ENCODE measurements around the gene SPTBN5. TPM values are rescaled to one million over a fixed set of nuclear protein-coding genes. Genes with fewer than 3 reads are reported as not detected.

SPTBN5 gene
- polyA plus RNA-seq, 1 donor from 2014 or later, result 0.01 TPM

DNA sequence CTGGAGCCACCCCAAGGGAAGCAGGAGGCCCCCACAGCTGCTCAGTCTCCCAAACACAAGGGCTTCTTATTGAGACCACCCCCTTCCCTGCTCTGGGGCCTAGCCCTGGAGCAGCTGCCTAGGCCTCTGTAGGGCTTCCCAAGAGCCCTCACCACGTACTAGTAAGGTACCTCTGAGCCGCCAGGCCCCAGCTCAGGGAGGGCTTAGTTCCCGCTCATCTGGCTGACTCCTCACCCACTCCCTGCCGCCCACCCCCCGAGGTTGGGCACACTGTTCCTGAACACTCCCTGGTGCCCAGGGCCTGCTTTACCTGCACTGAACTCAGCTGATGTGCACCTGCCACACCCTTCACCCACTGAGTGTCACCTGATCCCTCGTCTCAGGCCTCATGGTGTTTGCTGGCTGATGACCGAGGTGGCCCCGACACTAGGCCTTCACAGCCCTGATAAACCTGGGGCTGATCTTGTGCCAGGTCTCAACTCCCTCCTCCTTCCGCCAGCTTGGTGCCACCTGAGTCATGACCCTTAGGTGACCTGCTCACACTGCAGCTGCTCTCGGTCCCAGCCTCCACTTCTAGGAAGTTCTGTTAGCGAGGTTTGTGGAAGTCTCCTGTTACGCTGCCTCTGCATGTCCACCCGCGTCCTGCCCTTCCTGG is 18.0 kb upstream of the SPTBN5 start:
- H3K27me3 ChIP-seq (ENCODE audit: insufficient read depth, low read depth, low read length), result no peaks in the 10 kb centered on the region
- H2AFZ ChIP-seq (ENCODE audit: low read depth, low read length), result no peak overlapping the region
- TF ChIP-seq MXI1 (conservative IDR thresholded peaks at IDR 0.05; ENCODE audit: poor library complexity, severe bottlenecking) (no peak), SMC3 (conservative IDR thresholded peaks at IDR 0.05; ENCODE audit: poor library complexity) (no peak), TAF1 (IDR thresholded peaks at IDR 0.05; ENCODE audit: low read depth) (no peak), EZH2 (IDR thresholded peaks at IDR 0.05; ENCODE audit: borderline replicate concordance, insufficient read depth, low read length, poor library complexity, severe bottlenecking) (no peak), POLR2AphosphoS5 (IDR thresholded peaks at IDR 0.05) (no peak), RAD21 (conservative IDR thresholded peaks at IDR 0.05) (no peak), EP300 (conservative IDR thresholded peaks at IDR 0.05; ENCODE audit: poor library complexity, severe bottlenecking) (no peak)
- TF ChIP-seq, protein P1, sequence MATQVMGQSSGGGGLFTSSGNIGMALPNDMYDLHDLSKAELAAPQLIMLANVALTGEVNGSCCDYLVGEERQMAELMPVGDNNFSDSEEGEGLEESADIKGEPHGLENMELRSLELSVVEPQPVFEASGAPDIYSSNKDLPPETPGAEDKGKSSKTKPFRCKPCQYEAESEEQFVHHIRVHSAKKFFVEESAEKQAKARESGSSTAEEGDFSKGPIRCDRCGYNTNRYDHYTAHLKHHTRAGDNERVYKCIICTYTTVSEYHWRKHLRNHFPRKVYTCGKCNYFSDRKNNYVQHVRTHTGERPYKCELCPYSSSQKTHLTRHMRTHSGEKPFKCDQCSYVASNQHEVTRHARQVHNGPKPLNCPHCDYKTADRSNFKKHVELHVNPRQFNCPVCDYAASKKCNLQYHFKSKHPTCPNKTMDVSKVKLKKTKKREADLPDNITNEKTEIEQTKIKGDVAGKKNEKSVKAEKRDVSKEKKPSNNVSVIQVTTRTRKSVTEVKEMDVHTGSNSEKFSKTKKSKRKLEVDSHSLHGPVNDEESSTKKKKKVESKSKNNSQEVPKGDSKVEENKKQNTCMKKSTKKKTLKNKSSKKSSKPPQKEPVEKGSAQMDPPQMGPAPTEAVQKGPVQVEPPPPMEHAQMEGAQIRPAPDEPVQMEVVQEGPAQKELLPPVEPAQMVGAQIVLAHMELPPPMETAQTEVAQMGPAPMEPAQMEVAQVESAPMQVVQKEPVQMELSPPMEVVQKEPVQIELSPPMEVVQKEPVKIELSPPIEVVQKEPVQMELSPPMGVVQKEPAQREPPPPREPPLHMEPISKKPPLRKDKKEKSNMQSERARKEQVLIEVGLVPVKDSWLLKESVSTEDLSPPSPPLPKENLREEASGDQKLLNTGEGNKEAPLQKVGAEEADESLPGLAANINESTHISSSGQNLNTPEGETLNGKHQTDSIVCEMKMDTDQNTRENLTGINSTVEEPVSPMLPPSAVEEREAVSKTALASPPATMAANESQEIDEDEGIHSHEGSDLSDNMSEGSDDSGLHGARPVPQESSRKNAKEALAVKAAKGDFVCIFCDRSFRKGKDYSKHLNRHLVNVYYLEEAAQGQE (IDR thresholded peaks at IDR 0.05; ENCODE audit: borderline replicate concordance), result no peak
- TF ChIP-seq, protein P2, sequence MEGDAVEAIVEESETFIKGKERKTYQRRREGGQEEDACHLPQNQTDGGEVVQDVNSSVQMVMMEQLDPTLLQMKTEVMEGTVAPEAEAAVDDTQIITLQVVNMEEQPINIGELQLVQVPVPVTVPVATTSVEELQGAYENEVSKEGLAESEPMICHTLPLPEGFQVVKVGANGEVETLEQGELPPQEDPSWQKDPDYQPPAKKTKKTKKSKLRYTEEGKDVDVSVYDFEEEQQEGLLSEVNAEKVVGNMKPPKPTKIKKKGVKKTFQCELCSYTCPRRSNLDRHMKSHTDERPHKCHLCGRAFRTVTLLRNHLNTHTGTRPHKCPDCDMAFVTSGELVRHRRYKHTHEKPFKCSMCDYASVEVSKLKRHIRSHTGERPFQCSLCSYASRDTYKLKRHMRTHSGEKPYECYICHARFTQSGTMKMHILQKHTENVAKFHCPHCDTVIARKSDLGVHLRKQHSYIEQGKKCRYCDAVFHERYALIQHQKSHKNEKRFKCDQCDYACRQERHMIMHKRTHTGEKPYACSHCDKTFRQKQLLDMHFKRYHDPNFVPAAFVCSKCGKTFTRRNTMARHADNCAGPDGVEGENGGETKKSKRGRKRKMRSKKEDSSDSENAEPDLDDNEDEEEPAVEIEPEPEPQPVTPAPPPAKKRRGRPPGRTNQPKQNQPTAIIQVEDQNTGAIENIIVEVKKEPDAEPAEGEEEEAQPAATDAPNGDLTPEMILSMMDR (IDR thresholded peaks at IDR 0.05; ENCODE audit: poor library complexity, severe bottlenecking), result no peak
- H3K36me3 ChIP-seq (ENCODE audit: insufficient read depth, low read length), result no peaks in the 10 kb centered on the region
- H3K79me2 ChIP-seq (replicated peaks; ENCODE audit: insufficient read depth, low read length), result no peaks in the 10 kb centered on the region
- H3K9me2 ChIP-seq (ENCODE audit: insufficient read depth, low read length), result no peaks in the 10 kb centered on the region
- H4K20me1 ChIP-seq (ENCODE audit: insufficient read depth), result no peaks in the 10 kb centered on the region
- no peak overlapping the region for H3K27ac ChIP-seq (ENCODE audit: low read length)
- H3F3A ChIP-seq (ENCODE audit: insufficient read depth, low read length, poor library complexity, severe bottlenecking), result no peaks in the 10 kb centered on the region
- H3K9me3 ChIP-seq (ENCODE audit: low read length), result no peaks in the 10 kb centered on the region
- no peak overlapping the region for H3K4me2 ChIP-seq (ENCODE audit: low read length)
- H3K9ac ChIP-seq (ENCODE audit: low read length), result no peak overlapping the region
- H3K4me3 ChIP-seq (ENCODE audit: low read length), result no peak overlapping the region

DNA sequence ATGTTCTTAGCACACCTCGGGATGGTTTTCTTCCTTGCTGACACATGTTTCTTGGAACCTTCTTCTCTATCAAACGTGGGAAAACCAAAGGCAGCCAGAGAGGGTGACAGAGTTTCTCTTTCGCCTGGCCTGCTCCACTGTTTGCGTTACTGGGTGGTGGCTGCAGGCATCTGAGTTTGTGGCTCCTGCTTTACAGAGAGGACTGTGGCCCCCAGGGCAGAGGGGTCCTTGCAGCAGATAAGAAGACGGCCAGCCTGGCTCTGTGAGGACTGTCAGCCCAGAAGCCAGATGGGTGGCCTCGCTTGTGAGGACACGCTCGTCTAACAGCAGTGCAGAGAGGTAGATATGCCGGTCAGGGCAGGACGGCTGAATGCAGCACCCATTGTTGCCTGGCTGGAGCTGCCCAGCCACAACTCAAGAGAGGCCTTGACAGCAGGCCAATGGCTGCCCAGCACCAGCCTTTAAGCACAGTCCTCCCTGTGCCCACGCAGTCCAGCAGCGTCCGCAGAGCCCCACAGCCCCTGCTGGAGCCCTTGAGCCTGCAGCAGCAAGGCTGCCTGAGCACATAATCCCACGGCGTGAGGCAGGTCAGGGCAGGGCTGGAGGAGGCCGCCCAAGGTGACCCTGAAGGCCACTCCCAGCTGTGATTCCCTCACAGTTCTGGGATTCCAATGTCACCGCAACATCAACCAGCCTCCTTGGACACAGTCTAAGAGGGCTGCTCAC is 15.0 kb upstream of the SPTBN5 start:
- TF ChIP-seq SMC3 (conservative IDR thresholded peaks at IDR 0.05; ENCODE audit: poor library complexity) (no peak), EP300 (conservative IDR thresholded peaks at IDR 0.05; ENCODE audit: poor library complexity, severe bottlenecking) (no peak), EZH2 (IDR thresholded peaks at IDR 0.05; ENCODE audit: borderline replicate concordance, insufficient read depth, low read length, poor library complexity, severe bottlenecking) (no peak), MXI1 (conservative IDR thresholded peaks at IDR 0.05; ENCODE audit: poor library complexity, severe bottlenecking) (no peak), RAD21 (conservative IDR thresholded peaks at IDR 0.05) (no peak), POLR2AphosphoS5 (IDR thresholded peaks at IDR 0.05) (no peak), TAF1 (IDR thresholded peaks at IDR 0.05; ENCODE audit: low read depth) (no peak)
- TF ChIP-seq, protein P1 (IDR thresholded peaks at IDR 0.05; ENCODE audit: borderline replicate concordance), result no peak
- TF ChIP-seq, protein P2 (IDR thresholded peaks at IDR 0.05; ENCODE audit: poor library complexity, severe bottlenecking), result no peak
- Histone ChIP-seq H3K4me2 (ENCODE audit: low read length) (no peak overlapping the region), H3K4me3 (ENCODE audit: low read length) (no peak overlapping the region), H3K9ac (ENCODE audit: low read length) (no peak overlapping the region), H3K27me3 (ENCODE audit: insufficient read depth, low read depth, low read length) (no peaks in the 10 kb centered on the region), H3K9me2 (ENCODE audit: insufficient read depth, low read length) (no peaks in the 10 kb centered on the region), H3K9me3 (ENCODE audit: low read length) (no peaks in the 10 kb centered on the region), H3F3A (ENCODE audit: insufficient read depth, low read length, poor library complexity, severe bottlenecking) (no peaks in the 10 kb centered on the region), H2AFZ (ENCODE audit: low read depth, low read length) (no peak overlapping the region), H3K79me2 (replicated peaks; ENCODE audit: insufficient read depth, low read length) (no peaks in the 10 kb centered on the region), H3K36me3 (ENCODE audit: insufficient read depth, low read length) (no peaks in the 10 kb centered on the region), H4K20me1 (ENCODE audit: insufficient read depth) (no peaks in the 10 kb centered on the region), H3K27ac (ENCODE audit: low read length) (no peak overlapping the region)
